Central memory CD8-positive, alpha-beta T cell (primary cell): ENCODE data around the gene SNCAIP.
"Not testable (repeated sequence)": the region's sequence is repeated elsewhere in the genome, so short reads cannot be mapped to it uniquely, and the experiment has no call there.

Source experiments
- ATAC-seq: fragments of 150-1000 bp; cut with Tn5 transposase; replicated peaks from 2 replicates; pipeline ENCODE4 v1.10.0; 2022; ENCODE audit warnings: mild to moderate bottlenecking, moderate FRiP score, moderate number of reproducible peaks; ENCODE audit not compliant: poor library complexity, severe bottlenecking; ENCODE audit errors: extremely low read depth
- DNase-seq, 2 donors: peaks; one replicate each; pipeline ENCODE4 v3.0.0; 2021; ENCODE audit warnings: low spot score in 2 of 2
- H3K27ac Mint-ChIP-seq: one replicate; pipeline ENCODE4 v1.8.0; 2022; ENCODE audit warnings: low read depth, mild to moderate bottlenecking, moderate library complexity, mixed read lengths
- H3K27me3 Mint-ChIP-seq: one replicate; pipeline ENCODE4 v1.8.0; 2022; ENCODE audit warnings: mixed read lengths
- H3K36me3 Mint-ChIP-seq: one replicate; pipeline ENCODE4 v1.8.0; 2022; ENCODE audit warnings: mild to moderate bottlenecking, moderate library complexity, mixed read lengths; ENCODE audit not compliant: insufficient read depth
- H3K4me1 Mint-ChIP-seq: one replicate; pipeline ENCODE4 v1.8.0; 2022; ENCODE audit warnings: mixed read lengths
- H3K4me3 Mint-ChIP-seq: one replicate; pipeline ENCODE4 v1.8.0; 2022; ENCODE audit warnings: mild to moderate bottlenecking, moderate library complexity, mixed read lengths
- H3K9me3 Mint-ChIP-seq: one replicate; pipeline ENCODE4 v1.8.0; 2022; ENCODE audit warnings: mixed read lengths

Gene SNCAIP

GRCh38 chr5:122471031-122471751, 159.2 kb downstream of the SNCAIP start:
- H3K36me3 Mint-ChIP-seq: peaks cover 2% of the 10 kb centered on the region
- ATAC-seq (no peak), DNase-seq (no peak)
- H3K27ac Mint-ChIP-seq: no peak overlapping the region
- H3K4me3 Mint-ChIP-seq: no peak overlapping the region
- no peaks in the 10 kb centered on the region for H3K27me3 Mint-ChIP-seq
- no peaks in the 10 kb centered on the region for H3K4me1 Mint-ChIP-seq
- no peaks in the 10 kb centered on the region for H3K9me3 Mint-ChIP-seq

GRCh38 chr5:122471752-122472061, 159.7 kb downstream of the SNCAIP start:
- H3K27ac Mint-ChIP-seq: no peak overlapping the region
- H3K4me3 Mint-ChIP-seq: no peak overlapping the region
- no peaks in the 10 kb centered on the region for H3K27me3 Mint-ChIP-seq
- H3K36me3 Mint-ChIP-seq: peaks cover 2% of the 10 kb centered on the region
- H3K9me3 Mint-ChIP-seq: no peaks in the 10 kb centered on the region
- ATAC-seq (no peak), DNase-seq (no peak)
- H3K4me1 Mint-ChIP-seq: no peaks in the 10 kb centered on the region

- Mint-ChIP-seq H3K27me3 (peaks cover 13% of the 10 kb centered on the region), H3K9me3 (no peaks in the 10 kb centered on the region), H3K27ac (no peak overlapping the region), H3K4me3 (no peak overlapping the region), H3K36me3 (peaks cover 2% of the 10 kb centered on the region), H3K4me1 (no peaks in the 10 kb centered on the region)
- ATAC-seq (no peak), DNase-seq (no peak)
Observed at GRCh38 chr5:122473138-122473843, 161.3 kb downstream of the SNCAIP start.

- peaks cover 16% of the 10 kb centered on the region for H3K27me3 Mint-ChIP-seq
- H3K4me1 Mint-ChIP-seq: no peaks in the 10 kb centered on the region
- no peak overlapping the region for H3K4me3 Mint-ChIP-seq
Observed at GRCh38 chr5:122473941-122474340, 161.9 kb downstream of the SNCAIP start.

GRCh38 chr5:122478741-122479442, 166.9 kb downstream of the SNCAIP start:
- Mint-ChIP-seq H3K9me3 (no peaks in the 10 kb centered on the region), H3K27me3 (peaks cover 16% of the 10 kb centered on the region), H3K36me3 (no peaks in the 10 kb centered on the region), H3K4me3 (no peak overlapping the region), H3K4me1 (no peaks in the 10 kb centered on the region), H3K27ac (no peak overlapping the region)
- ATAC-seq (no peak), DNase-seq (no peak)

More at GRCh38 chr5:122473941-122474340, 161.9 kb downstream of the SNCAIP start:
- Mint-ChIP-seq H3K9me3 (no peaks in the 10 kb centered on the region), H3K27ac (no peak overlapping the region), H3K36me3 (peaks cover 2% of the 10 kb centered on the region)
- ATAC-seq (no peak), DNase-seq (no peak)

GRCh38 chr5:122480146-122480545, 168.1 kb downstream of the SNCAIP start:
- ATAC-seq: no peak
- Mint-ChIP-seq H3K9me3 (peaks cover under 1% of the 10 kb centered on the region), H3K4me1 (no peaks in the 10 kb centered on the region), H3K36me3 (no peaks in the 10 kb centered on the region), H3K27ac (no peak overlapping the region), H3K27me3 (peaks cover 16% of the 10 kb centered on the region), H3K4me3 (no peak overlapping the region)
- DNase-seq: no peak

- Mint-ChIP-seq H3K9me3 (peaks cover 12% of the 10 kb centered on the region), H3K27ac (no peak overlapping the region), H3K36me3 (no peaks in the 10 kb centered on the region), H3K4me3 (no peak overlapping the region), H3K27me3 (no peaks in the 10 kb centered on the region), H3K4me1 (no peaks in the 10 kb centered on the region)
- DNase-seq: no peak
- ATAC-seq: no peak
Observed at GRCh38 chr5:122484103-122484502, 172.1 kb downstream of the SNCAIP start.

- no peak overlapping the region for H3K4me3 Mint-ChIP-seq
- no peak overlapping the region for H3K27ac Mint-ChIP-seq
- ATAC-seq (no peak), DNase-seq (no peak)
- no peaks in the 10 kb centered on the region for H3K36me3 Mint-ChIP-seq
- no peaks in the 10 kb centered on the region for H3K4me1 Mint-ChIP-seq
- peaks cover 12% of the 10 kb centered on the region for H3K9me3 Mint-ChIP-seq
- no peaks in the 10 kb centered on the region for H3K27me3 Mint-ChIP-seq
Observed at GRCh38 chr5:122485226-122485625, 173.2 kb downstream of the SNCAIP start.

GRCh38 chr5:122486616-122487015, 174.6 kb downstream of the SNCAIP start:
- H3K4me3 Mint-ChIP-seq, ATAC-seq, H3K27ac Mint-ChIP-seq, H3K4me1 Mint-ChIP-seq, DNase-seq, H3K27me3 Mint-ChIP-seq, H3K36me3 Mint-ChIP-seq: not testable (repeated sequence)
- peaks cover 18% of the 10 kb centered on the region for H3K9me3 Mint-ChIP-seq

- H3K9me3 Mint-ChIP-seq: peaks cover 16% of the 10 kb centered on the region
- ATAC-seq: no peak
- H3K4me3 Mint-ChIP-seq: no peak overlapping the region
- H3K27me3 Mint-ChIP-seq: no peaks in the 10 kb centered on the region
- H3K27ac Mint-ChIP-seq: no peak overlapping the region
- DNase-seq: no peak
- H3K36me3 Mint-ChIP-seq: no peaks in the 10 kb centered on the region
- no peaks in the 10 kb centered on the region for H3K4me1 Mint-ChIP-seq
Observed at GRCh38 chr5:122490718-122491117, 178.7 kb downstream of the SNCAIP start.

GRCh38 chr5:122492675-122493074, 180.6 kb downstream of the SNCAIP start:
- peaks cover 15% of the 10 kb centered on the region for H3K9me3 Mint-ChIP-seq
- H3K4me3 Mint-ChIP-seq: no peak overlapping the region
- H3K4me1 Mint-ChIP-seq: no peaks in the 10 kb centered on the region
- H3K36me3 Mint-ChIP-seq: no peaks in the 10 kb centered on the region
- ATAC-seq: no peak
- DNase-seq: no peak
- no peaks in the 10 kb centered on the region for H3K27me3 Mint-ChIP-seq
- no peak overlapping the region for H3K27ac Mint-ChIP-seq

- Mint-ChIP-seq H3K27ac (no peak overlapping the region), H3K9me3 (peaks cover 10% of the 10 kb centered on the region)
- DNase-seq: no peak
Observed at GRCh38 chr5:122493091-122494021, 181.3 kb downstream of the SNCAIP start.

More at GRCh38 chr5:122493091-122494021, 181.3 kb downstream of the SNCAIP start:
- Mint-ChIP-seq H3K36me3 (no peaks in the 10 kb centered on the region), H3K27me3 (peaks cover 5% of the 10 kb centered on the region), H3K4me3 (no peak overlapping the region), H3K4me1 (no peaks in the 10 kb centered on the region)
- ATAC-seq: no peak
